Stomach (tissue), 4 donors: ENCODE results near the gene C18orf63.

ENCODE experiments used
- CTCF ChIP-seq, 7 experiments: fragments of 450-650 bp in 4 of 7; fragments of 200-600 bp in 3 of 7; sonication (generic) in 3 of 7; IDR thresholded peaks; one replicate each; pipeline ENCODE4 v1.5.1; 2016 to 2019; ENCODE audit warnings: antibody characterized with exemption in 7 of 7, control low read depth in 2 of 7, mild to moderate bottlenecking in 1 of 7
- POLR2A ChIP-seq, 4 donors: fragments of 450-650 bp; IDR thresholded peaks; one replicate each; pipeline ENCODE4 v1.6.1; 2016; ENCODE audit warnings: antibody characterized with exemption in 4 of 4, control low read depth in 2 of 4, mild to moderate bottlenecking in 1 of 4, moderate library complexity in 1 of 4
- POLR2AphosphoS5 ChIP-seq, 3 donors: sonication (generic); formaldehyde crosslinking; IDR thresholded peaks; one replicate each; pipeline ENCODE4 v1.6.1; 2016; ENCODE audit warnings: antibody characterized with exemption in 3 of 3

- TF ChIP-seq CTCF (IDR thresholded peaks at IDR 0.05) (no peak), POLR2A (IDR thresholded peaks at IDR 0.05) (no peak), POLR2AphosphoS5 (IDR thresholded peaks at IDR 0.05) (no peak)
Measured at GRCh38 chr18:74316257-74317170, 875 bp downstream of the C18orf63 start.
